HL-60 (cell line): ENCODE results near the gene DCN.

ENCODE experiments used
- DNase-seq, 2 experiments: peaks; one replicate each; pipeline ENCODE4 v3.0.0-alpha.2; 2010 to 2020; ENCODE audit warnings: low read depth in 1 of 2, low spot score in 1 of 2
- H3K27ac ChIP-seq: fragments of 250-450 bp; sonication (Bioruptor Pico); replicated peaks from 2 replicates; pipeline ENCODE4 v1.5.1; 2020; ENCODE audit warnings: mild to moderate bottlenecking, moderate library complexity
- H3K27me3 ChIP-seq: fragments of 250-450 bp; sonication (Bioruptor Pico); 2 replicates; pipeline ENCODE4 v1.5.1; 2021; ENCODE audit warnings: mild to moderate bottlenecking, moderate library complexity; ENCODE audit not compliant: insufficient read depth, poor library complexity, severe bottlenecking
- H3K4me3 ChIP-seq: replicated peaks from 2 replicates; pipeline ENCODE4 v1.5.1; 2011; ENCODE audit warnings: mild to moderate bottlenecking, control low read depth, low read length; ENCODE audit not compliant: insufficient read depth
- GABPA ChIP-seq: IDR thresholded peaks from 2 replicates; pipeline ENCODE4 v1.6.1; 2012; ENCODE audit warnings: low read depth
- POLR2AphosphoS5 ChIP-seq: IDR thresholded peaks from 2 replicates; pipeline ENCODE4 v1.6.1; 2012; ENCODE audit warnings: low read depth
- SPI1 ChIP-seq: IDR thresholded peaks from 2 replicates; pipeline ENCODE4 v1.6.1; 2012; ENCODE audit warnings: low read depth, mild to moderate bottlenecking, borderline replicate concordance
- TF ChIP-seq, protein P1 (sequence below): IDR thresholded peaks from 2 replicates; pipeline ENCODE4 v1.6.1; 2012; ENCODE audit warnings: low read depth; ENCODE audit not compliant: insufficient replicate concordance
- TF ChIP-seq, protein P2 (sequence below): IDR thresholded peaks from one replicate; pipeline ENCODE4 v1.5.1; 2011; ENCODE audit warnings: low read length, control low read depth, inconsistent platforms; ENCODE audit not compliant: insufficient read depth

DCN gene

DNA sequence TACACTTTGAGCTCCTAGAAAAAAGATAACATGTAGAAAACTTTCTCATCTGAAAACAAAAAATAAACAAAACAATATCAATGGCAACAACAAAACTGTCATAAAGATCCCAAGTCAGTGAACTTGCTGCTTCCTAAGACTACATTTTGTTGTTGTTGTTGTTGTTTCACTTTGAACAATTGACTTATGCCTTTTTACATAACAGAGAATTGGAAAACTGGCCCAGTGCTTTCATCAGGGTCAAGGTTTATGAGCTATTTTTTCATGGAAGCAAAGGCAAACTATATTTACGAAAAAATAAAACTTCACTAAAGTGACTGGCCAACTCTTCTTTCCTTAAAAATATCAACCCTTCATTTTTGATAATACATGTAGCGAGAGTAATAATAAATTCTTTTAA is 6.3 kb downstream of the DCN start:
- no peak for DNase-seq
- Histone ChIP-seq H3K4me3 (no peak overlapping the region), H3K27me3 (no peaks in the 10 kb centered on the region), H3K27ac (no peak overlapping the region)
- TF ChIP-seq, protein P1, sequence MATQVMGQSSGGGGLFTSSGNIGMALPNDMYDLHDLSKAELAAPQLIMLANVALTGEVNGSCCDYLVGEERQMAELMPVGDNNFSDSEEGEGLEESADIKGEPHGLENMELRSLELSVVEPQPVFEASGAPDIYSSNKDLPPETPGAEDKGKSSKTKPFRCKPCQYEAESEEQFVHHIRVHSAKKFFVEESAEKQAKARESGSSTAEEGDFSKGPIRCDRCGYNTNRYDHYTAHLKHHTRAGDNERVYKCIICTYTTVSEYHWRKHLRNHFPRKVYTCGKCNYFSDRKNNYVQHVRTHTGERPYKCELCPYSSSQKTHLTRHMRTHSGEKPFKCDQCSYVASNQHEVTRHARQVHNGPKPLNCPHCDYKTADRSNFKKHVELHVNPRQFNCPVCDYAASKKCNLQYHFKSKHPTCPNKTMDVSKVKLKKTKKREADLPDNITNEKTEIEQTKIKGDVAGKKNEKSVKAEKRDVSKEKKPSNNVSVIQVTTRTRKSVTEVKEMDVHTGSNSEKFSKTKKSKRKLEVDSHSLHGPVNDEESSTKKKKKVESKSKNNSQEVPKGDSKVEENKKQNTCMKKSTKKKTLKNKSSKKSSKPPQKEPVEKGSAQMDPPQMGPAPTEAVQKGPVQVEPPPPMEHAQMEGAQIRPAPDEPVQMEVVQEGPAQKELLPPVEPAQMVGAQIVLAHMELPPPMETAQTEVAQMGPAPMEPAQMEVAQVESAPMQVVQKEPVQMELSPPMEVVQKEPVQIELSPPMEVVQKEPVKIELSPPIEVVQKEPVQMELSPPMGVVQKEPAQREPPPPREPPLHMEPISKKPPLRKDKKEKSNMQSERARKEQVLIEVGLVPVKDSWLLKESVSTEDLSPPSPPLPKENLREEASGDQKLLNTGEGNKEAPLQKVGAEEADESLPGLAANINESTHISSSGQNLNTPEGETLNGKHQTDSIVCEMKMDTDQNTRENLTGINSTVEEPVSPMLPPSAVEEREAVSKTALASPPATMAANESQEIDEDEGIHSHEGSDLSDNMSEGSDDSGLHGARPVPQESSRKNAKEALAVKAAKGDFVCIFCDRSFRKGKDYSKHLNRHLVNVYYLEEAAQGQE: no peak
- TF ChIP-seq GABPA (no peak), POLR2AphosphoS5 (no peak), SPI1 (no peak)
- TF ChIP-seq, protein P2, sequence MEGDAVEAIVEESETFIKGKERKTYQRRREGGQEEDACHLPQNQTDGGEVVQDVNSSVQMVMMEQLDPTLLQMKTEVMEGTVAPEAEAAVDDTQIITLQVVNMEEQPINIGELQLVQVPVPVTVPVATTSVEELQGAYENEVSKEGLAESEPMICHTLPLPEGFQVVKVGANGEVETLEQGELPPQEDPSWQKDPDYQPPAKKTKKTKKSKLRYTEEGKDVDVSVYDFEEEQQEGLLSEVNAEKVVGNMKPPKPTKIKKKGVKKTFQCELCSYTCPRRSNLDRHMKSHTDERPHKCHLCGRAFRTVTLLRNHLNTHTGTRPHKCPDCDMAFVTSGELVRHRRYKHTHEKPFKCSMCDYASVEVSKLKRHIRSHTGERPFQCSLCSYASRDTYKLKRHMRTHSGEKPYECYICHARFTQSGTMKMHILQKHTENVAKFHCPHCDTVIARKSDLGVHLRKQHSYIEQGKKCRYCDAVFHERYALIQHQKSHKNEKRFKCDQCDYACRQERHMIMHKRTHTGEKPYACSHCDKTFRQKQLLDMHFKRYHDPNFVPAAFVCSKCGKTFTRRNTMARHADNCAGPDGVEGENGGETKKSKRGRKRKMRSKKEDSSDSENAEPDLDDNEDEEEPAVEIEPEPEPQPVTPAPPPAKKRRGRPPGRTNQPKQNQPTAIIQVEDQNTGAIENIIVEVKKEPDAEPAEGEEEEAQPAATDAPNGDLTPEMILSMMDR: no peak

DNA sequence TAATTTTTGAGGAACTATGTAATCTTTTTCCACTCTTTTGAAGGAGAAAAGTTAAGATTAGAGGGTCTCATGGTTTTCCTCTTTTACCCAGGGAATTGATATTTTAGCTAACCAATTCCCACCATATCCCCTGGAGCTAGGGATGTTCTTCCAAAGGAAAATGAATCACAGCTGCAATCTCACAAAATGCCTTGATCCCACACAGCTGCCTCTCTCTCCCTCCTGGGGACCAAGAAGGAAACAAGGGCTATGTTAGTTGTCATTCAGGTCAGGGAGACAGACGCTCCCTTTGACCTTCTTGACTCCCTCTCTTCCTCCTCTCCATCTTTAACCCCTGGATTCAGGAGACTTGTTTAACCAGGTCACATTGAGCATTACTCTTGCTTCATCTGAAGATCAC is 9.5 kb downstream of the DCN start:
- Histone ChIP-seq H3K27ac (no peak overlapping the region), H3K4me3 (no peak overlapping the region), H3K27me3 (no peaks in the 10 kb centered on the region)
- TF ChIP-seq GABPA (no peak), POLR2AphosphoS5 (no peak), SPI1 (no peak)
- TF ChIP-seq, protein P2: no peak
- TF ChIP-seq, protein P1: no peak
- no peak for DNase-seq

DNA sequence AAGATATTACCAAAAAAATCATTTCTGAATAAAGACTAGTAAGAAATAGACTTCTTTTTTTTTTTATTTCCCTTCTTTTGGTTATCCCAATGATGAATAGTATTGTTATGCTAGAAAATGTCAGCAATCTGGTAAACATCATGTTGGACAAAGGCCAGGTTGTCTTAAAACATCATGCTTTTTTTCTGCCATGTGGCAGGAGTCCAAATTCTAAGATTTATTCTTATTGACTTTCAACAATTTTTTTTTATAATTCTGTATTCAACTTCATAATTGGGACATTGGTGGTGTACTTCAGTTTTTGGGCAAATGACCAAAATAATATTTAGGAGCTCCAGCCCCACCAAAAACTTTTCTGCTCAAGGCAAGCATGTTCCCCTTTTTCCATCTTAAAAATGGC is 10.5 kb downstream of the DCN start:
- no peak overlapping the region for H3K27ac ChIP-seq
- no peak for DNase-seq
- TF ChIP-seq POLR2AphosphoS5 (no peak), GABPA (no peak), SPI1 (no peak)
- TF ChIP-seq, protein P1: no peak
- TF ChIP-seq, protein P2: no peak
- H3K4me3 ChIP-seq: no peak overlapping the region
- no peaks in the 10 kb centered on the region for H3K27me3 ChIP-seq
